CD4-positive, alpha-beta T cell treated with Interferon gamma for 1 hour (primary cell): ENCODE data around the gene GRM7.

Experiments
- DNase-seq: peaks from one replicate; pipeline ENCODE4 v3.0.0-alpha.2; 2020

GRM7 gene

GRCh38 chr3:7160689-7161088, 299.8 kb downstream of the GRM7 start:
- no peak for DNase-seq

GRCh38 chr3:7166460-7166859, 305.5 kb downstream of the GRM7 start:
- DNase-seq: no peak

GRCh38 chr3:7171493-7171892, 310.6 kb downstream of the GRM7 start:
- no peak for DNase-seq

GRCh38 chr3:7172996-7173395, 312.1 kb downstream of the GRM7 start:
- DNase-seq: no peak

- DNase-seq: no peak
Observed at GRCh38 chr3:7188551-7188950, 327.6 kb downstream of the GRM7 start.

GRCh38 chr3:7190095-7190494, 329.2 kb downstream of the GRM7 start:
- no peak for DNase-seq

GRCh38 chr3:7193269-7193668, 332.4 kb downstream of the GRM7 start:
- DNase-seq: no peak

GRCh38 chr3:7194071-7194835, 333.3 kb downstream of the GRM7 start:
- no peak for DNase-seq

GRCh38 chr3:7195934-7196333, 335.0 kb downstream of the GRM7 start:
- no peak for DNase-seq

- DNase-seq: no peak
Observed at GRCh38 chr3:7201784-7202183, 340.9 kb downstream of the GRM7 start.

- no peak for DNase-seq
Observed at GRCh38 chr3:7203969-7204847, 343.3 kb downstream of the GRM7 start.

GRCh38 chr3:7204848-7205156, 343.9 kb downstream of the GRM7 start:
- no peak for DNase-seq

GRCh38 chr3:7205535-7205934, 344.6 kb downstream of the GRM7 start:
- no peak for DNase-seq

- DNase-seq: no peak
Observed at GRCh38 chr3:7205962-7206361, 345.0 kb downstream of the GRM7 start.

GRCh38 chr3:7207125-7207524, 346.2 kb downstream of the GRM7 start:
- no peak for DNase-seq

GRCh38 chr3:7207928-7208327, 347.0 kb downstream of the GRM7 start:
- DNase-seq: no peak

GRCh38 chr3:7209098-7209497, 348.2 kb downstream of the GRM7 start:
- no peak for DNase-seq

- no peak for DNase-seq
Observed at GRCh38 chr3:7211740-7212139, 350.8 kb downstream of the GRM7 start.

GRCh38 chr3:7215706-7216105, 354.8 kb downstream of the GRM7 start:
- no peak for DNase-seq

- DNase-seq: no peak
Observed at GRCh38 chr3:7226393-7226792, 365.5 kb downstream of the GRM7 start.

GRCh38 chr3:7238565-7239295, 377.8 kb downstream of the GRM7 start:
- DNase-seq: no peak

- no peak for DNase-seq
Observed at GRCh38 chr3:7241584-7242302, 380.8 kb downstream of the GRM7 start.

GRCh38 chr3:7242303-7242635, 381.4 kb downstream of the GRM7 start:
- no peak for DNase-seq
